Colonic mucosa (tissue), 4 donors: Measurements from ENCODE around the gene TTC27. TPM values are rescaled to one million over a fixed set of nuclear protein-coding genes. Genes with fewer than 3 reads are reported as not detected.

ENCODE experiments used
- DNase-seq: peaks from one replicate; pipeline ENCODE4 v3.0.0-alpha.2; 2020
- H3K27ac ChIP-seq: fragments of 200-600 bp; one replicate; pipeline ENCODE4 v1.8.0; 2021
- H3K27me3 ChIP-seq: fragments of 200-600 bp; one replicate; pipeline ENCODE4 v1.8.0; 2021
- H3K36me3 ChIP-seq: fragments of 200-600 bp; one replicate; pipeline ENCODE4 v1.8.0; 2021
- H3K4me1 ChIP-seq: fragments of 200-600 bp; one replicate; pipeline ENCODE4 v1.8.0; 2021; ENCODE audit warnings: mild to moderate bottlenecking
- H3K4me3 ChIP-seq: fragments of 200-600 bp; one replicate; pipeline ENCODE4 v1.8.0; 2021
- H3K9ac ChIP-seq, 2 donors: one replicate each; pipeline ENCODE4 v1.7.0; 2013; ENCODE audit warnings: control low read depth in 2 of 2, low read depth in 2 of 2, low read length in 2 of 2
- H3K9me3 ChIP-seq: fragments of 200-600 bp; one replicate; pipeline ENCODE4 v1.8.0; 2021
- CTCF ChIP-seq: fragments of 200-600 bp; IDR thresholded peaks from one replicate; pipeline ENCODE4 v1.8.0; 2022; ENCODE audit warnings: antibody characterized with exemption, mild to moderate bottlenecking
- intact Hi-C: fragments of 100-400 bp; cut with DNase I; formaldehyde crosslinking; loops from one replicate; pipeline ENCODE4 v1.14.1; 2022
- total RNA-seq, 2 donors: library from RNA; stranded (reverse); fragmentation: NEBNext Ultra II Directional in 1 of 2; extraction: Animal tissue kit (Norgen Biotek cat#: 25700) in 1 of 2; gene quantifications; one replicate each; pipeline ENCODE4 v1.2.1, GENCODE V29; 2021
- donor health status: healthy.
- donor health status: DM: no; HTN: no; CAD: no.
- donor health status: DM: no; HTN: no; CAD: no.

The TTC27 gene
- total RNA-seq, 2 donors from 2014 or later: 10.0 to 15.5 TPM

DNA sequence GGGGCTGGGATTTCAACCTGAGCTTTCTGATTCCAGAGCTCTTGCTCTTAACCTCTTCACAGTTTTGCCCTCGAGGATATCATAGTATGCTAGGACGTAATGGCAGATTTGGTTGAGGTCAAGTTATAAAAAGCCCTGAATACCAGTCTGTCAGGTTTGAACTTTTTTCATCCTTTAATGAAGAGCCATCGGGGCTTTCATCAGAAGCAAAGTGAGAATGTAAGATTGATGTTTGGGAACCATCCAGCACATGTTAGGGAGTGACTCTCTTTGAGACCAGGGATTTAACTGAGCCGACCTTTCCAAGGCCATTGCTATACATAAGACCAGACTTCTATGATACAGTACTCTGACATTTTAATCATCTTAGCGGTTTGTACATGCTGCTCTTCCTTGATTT, 142.5 kb downstream of the TTC27 start:
- Histone ChIP-seq H3K36me3 (no peaks in the 10 kb centered on the region), H3K27me3 (no peaks in the 10 kb centered on the region), H3K9ac (no peak overlapping the region), H3K4me1 (no peaks in the 10 kb centered on the region), H3K4me3 (no peak overlapping the region), H3K27ac (no peak overlapping the region), H3K9me3 (no peaks in the 10 kb centered on the region)
- no peak for TF ChIP-seq CTCF
- no peak for DNase-seq
- intact Hi-C loops: loop anchor here (2.0 to 10.0 kb wide), 4 partner anchors 174 to 602 kb away; no protein-coding TSS in a partner anchor

DNA sequence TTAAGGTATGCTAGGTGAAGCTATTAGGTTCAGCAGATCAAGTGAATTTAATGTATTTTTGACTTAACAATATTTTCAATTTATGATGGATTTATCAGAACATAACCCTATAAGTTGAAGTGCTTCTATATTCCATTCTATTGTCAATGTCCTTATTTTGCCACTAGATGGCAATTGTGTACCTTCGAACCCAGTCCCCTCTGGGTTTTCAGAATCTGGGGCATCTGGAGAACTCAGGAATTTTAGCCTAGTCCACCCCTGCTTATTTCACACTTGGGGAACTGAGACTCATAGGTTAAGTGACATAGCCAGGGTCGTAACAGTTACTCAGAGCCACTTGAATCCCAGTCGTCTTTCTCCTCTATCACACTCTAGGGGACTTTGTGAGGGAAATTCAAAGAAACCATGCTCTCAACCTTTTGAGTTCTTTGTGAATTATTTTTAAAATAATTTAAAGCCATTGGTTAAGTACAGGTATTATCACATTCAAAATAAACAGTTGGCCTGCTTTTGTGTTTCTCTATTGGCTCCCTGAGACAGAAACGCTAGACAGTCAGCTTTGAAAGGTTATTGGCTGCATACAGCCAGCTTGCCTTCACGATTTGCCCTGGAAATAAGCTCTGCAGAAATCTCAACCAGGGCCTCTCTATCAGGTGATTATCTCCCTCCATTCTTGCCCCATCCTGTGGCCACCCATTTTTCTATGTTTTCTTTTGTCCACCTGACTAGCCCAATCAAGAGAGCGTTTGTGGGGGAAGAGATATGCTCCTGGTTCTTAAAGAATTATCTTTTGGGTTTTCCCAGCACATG, 145.0 kb downstream of the TTC27 start:
- peak; percentile 62 for TF ChIP-seq CTCF
- no peak overlapping the region for H3K9ac ChIP-seq
- H3K36me3 ChIP-seq: no peaks in the 10 kb centered on the region
- DNase-seq: no peak
- no peaks in the 10 kb centered on the region for H3K27me3 ChIP-seq
- H3K9me3 ChIP-seq: no peaks in the 10 kb centered on the region
- H3K27ac ChIP-seq: no peak overlapping the region
- H3K4me1 ChIP-seq: no peaks in the 10 kb centered on the region
- no peak overlapping the region for H3K4me3 ChIP-seq
- intact Hi-C loops: loop anchor here (5.0 to 10.0 kb wide), 3 partner anchors 259 to 599 kb away; no protein-coding TSS in a partner anchor

GRCh38 chr2:32773448-32773808, 145.6 kb downstream of the TTC27 start:
- intact Hi-C loops: loop anchor here (5.0 to 10.0 kb wide), 3 partner anchors 259 to 599 kb away; no protein-coding TSS in a partner anchor

GRCh38 chr2:32775954-32776353, 148.1 kb downstream of the TTC27 start:
- no peak for DNase-seq
- H3K9ac ChIP-seq: no peak overlapping the region
- no peak for TF ChIP-seq CTCF
- intact Hi-C loops: loop anchor here (10.0 kb wide), 1 partner anchor 519 kb away; no protein-coding TSS in a partner anchor
- H3K36me3 ChIP-seq: no peaks in the 10 kb centered on the region
- no peaks in the 10 kb centered on the region for H3K4me1 ChIP-seq
- no peaks in the 10 kb centered on the region for H3K27me3 ChIP-seq
- H3K9me3 ChIP-seq: no peaks in the 10 kb centered on the region
- no peak overlapping the region for H3K27ac ChIP-seq
- no peak overlapping the region for H3K4me3 ChIP-seq

More at GRCh38 chr2:32773448-32773808, 145.6 kb downstream of the TTC27 start:
- no peaks in the 10 kb centered on the region for H3K27me3 ChIP-seq
- H3K4me1 ChIP-seq: no peaks in the 10 kb centered on the region
- no peak overlapping the region for H3K4me3 ChIP-seq
- no peak for DNase-seq
- no peaks in the 10 kb centered on the region for H3K36me3 ChIP-seq
- no peaks in the 10 kb centered on the region for H3K9me3 ChIP-seq
- no peak for TF ChIP-seq CTCF
- no peak overlapping the region for H3K9ac ChIP-seq
- H3K27ac ChIP-seq: no peak overlapping the region

- Histone ChIP-seq H3K27me3 (no peaks in the 10 kb centered on the region), H3K4me1 (no peaks in the 10 kb centered on the region)
Measured at GRCh38 chr2:32777714-32778113, 149.9 kb downstream of the TTC27 start.

More at GRCh38 chr2:32777714-32778113, 149.9 kb downstream of the TTC27 start:
- Histone ChIP-seq H3K36me3 (no peaks in the 10 kb centered on the region), H3K27ac (no peak overlapping the region), H3K4me3 (no peak overlapping the region), H3K9ac (no peak overlapping the region), H3K9me3 (no peaks in the 10 kb centered on the region)
- no peak for DNase-seq
- TF ChIP-seq CTCF: no peak
- intact Hi-C loops: loop anchor here (10.0 kb wide), 1 partner anchor 517 kb away; no protein-coding TSS in a partner anchor
